Measurements from ENCODE around the gene LRCOL1.

The LRCOL1 gene

GRCh38 chr12:132617135-132617701 lies 6.8 kb upstream of the LRCOL1 start:
- H3K4me3 ChIP-seq (ENCODE audit: low read depth, low read length): no peak overlapping the region
- TF ChIP-seq CTCF (IDR thresholded peaks at IDR 0.05; ENCODE audit: borderline replicate concordance, insufficient read depth, low read depth, low read length): no peak

GRCh38 chr12:132615579-132616038 lies 5.2 kb upstream of the LRCOL1 start:
- H3K4me3 ChIP-seq (ENCODE audit: low read depth, low read length): no peak overlapping the region
- no peak for TF ChIP-seq CTCF (IDR thresholded peaks at IDR 0.05; ENCODE audit: borderline replicate concordance, insufficient read depth, low read depth, low read length)

GRCh38 chr12:132614861-132615578 lies 4.6 kb upstream of the LRCOL1 start:
- peak; percentile 85 for TF ChIP-seq CTCF (IDR thresholded peaks at IDR 0.05; ENCODE audit: borderline replicate concordance, insufficient read depth, low read depth, low read length)
- H3K4me3 ChIP-seq (ENCODE audit: low read depth, low read length): no peak overlapping the region

- H3K4me3 ChIP-seq (ENCODE audit: low read depth, low read length): no peak overlapping the region
- TF ChIP-seq CTCF (IDR thresholded peaks at IDR 0.05; ENCODE audit: borderline replicate concordance, insufficient read depth, low read depth, low read length): no peak
Measured at GRCh38 chr12:132614029-132614428, 3.6 kb upstream of the LRCOL1 start.

- H3K4me3 ChIP-seq (ENCODE audit: low read depth, low read length): no peak overlapping the region
- no peak for TF ChIP-seq CTCF (IDR thresholded peaks at IDR 0.05; ENCODE audit: borderline replicate concordance, insufficient read depth, low read depth, low read length)
Measured at GRCh38 chr12:132611620-132612019, 1.2 kb upstream of the LRCOL1 start.

- TF ChIP-seq CTCF (IDR thresholded peaks at IDR 0.05; ENCODE audit: borderline replicate concordance, insufficient read depth, low read depth, low read length): no peak
- no peak overlapping the region for H3K4me3 ChIP-seq (ENCODE audit: low read depth, low read length)
Measured at GRCh38 chr12:132610866-132611602, 652 bp upstream of the LRCOL1 start.

Measured in GM12875 (cell line).